Stimulated activated CD4-positive, alpha-beta T cell treated with anti-CD3 and anti-CD28 coated beads, TNF-alpha, amount 100 ng/mL, for 1 hour (primary cell): ENCODE data around the gene PTCD3.

Experiments used
- DNase-seq, 3 donors: peaks; one replicate each; pipeline ENCODE4 v3.0.0-alpha.2; 2020; ENCODE audit warnings: low read depth in 3 of 3, low spot score in 1 of 3

The PTCD3 gene

DNA sequence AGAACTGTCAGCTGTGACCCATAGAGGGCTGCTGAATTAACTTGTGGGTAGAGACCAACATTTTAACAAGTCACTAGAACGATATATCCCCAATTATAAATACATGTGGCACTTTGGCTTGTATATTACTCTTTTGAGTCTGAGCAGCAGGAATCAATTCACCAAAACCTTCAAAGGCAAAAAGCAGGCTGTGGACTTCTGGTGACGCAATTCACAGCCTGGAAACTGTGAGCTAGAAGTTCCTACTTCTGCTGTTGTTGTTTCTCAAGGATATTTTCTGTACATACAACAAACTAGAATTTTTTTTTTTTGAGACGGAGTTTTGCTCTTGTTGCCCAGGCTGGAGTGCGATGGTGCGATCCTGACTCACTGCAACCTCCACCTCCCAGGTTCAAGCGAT, 37.3 kb downstream of the PTCD3 start:
- no peak for DNase-seq

DNA sequence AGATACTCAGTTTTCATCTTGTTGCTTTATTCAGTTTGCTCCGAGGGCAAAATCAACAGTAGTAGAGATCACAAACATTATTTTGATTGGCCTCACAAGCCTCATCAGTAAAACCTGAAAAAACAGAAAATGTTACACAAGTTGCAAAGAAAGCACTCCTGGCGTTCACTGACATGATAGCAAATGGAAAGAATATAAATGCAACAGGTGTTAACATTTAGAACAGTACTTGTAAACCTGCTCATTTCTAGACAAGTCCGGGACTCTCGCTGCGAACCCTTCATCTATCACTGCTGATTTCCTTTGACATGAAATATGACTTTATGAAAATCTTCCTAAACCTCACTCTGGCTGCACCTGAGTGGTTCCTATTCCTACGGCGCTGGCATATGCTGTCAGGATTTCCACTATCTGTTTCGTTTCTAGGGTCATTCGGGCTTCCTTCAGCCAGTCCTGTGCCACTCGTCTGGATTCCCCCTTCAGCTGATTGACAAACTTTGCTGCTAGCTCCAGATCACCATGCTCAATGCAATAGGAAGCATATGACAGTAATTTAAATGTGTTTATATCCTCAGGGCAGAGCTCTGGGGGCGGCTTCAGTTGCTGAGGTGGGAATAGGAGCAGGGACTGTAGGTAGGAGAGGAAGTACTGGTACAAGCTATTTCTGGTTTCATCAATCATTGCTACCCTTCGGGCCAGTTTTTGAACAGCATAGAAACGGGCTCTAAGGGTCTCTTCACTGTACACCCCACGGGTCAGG, 38.1 kb downstream of the PTCD3 start:
- DNase-seq: no peak

DNA sequence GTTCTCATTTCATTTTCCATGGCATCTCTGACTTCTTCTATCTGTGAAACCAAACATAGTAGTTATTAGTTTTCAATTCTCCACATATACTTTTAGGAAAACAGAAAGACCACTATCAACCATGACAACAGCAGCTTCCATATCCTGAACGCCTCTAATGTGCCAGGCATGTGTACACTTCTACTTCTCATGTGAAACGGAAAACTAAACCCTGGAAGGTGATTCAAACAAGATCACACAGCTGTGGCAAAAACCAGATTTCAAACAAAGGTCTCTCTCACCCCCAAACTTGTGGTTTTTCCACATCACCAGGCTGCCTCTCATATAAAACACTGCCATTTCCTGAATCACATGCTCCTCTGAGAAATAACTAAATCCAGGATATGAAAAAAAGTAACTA, 41.8 kb downstream of the PTCD3 start:
- DNase-seq: no peak

DNA sequence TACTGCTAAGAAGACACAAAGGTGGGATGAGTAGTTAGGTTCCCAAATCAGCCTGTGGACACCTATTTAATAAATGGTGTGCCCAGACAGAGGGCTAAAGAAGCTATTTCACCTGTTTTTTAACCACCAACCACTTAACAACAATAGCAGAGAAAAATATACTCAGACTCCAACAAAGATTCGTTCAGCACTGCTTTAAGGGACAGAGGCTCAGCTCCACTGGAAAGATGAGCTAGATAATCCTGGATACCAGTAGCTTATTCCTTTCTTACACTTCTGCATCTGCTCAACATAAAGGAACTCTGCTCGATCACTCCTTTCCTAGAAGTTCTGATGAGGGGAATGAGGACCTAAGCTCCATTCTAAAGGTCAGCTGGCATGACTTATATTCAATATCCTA, 44.5 kb downstream of the PTCD3 start:
- DNase-seq: no peak

DNA sequence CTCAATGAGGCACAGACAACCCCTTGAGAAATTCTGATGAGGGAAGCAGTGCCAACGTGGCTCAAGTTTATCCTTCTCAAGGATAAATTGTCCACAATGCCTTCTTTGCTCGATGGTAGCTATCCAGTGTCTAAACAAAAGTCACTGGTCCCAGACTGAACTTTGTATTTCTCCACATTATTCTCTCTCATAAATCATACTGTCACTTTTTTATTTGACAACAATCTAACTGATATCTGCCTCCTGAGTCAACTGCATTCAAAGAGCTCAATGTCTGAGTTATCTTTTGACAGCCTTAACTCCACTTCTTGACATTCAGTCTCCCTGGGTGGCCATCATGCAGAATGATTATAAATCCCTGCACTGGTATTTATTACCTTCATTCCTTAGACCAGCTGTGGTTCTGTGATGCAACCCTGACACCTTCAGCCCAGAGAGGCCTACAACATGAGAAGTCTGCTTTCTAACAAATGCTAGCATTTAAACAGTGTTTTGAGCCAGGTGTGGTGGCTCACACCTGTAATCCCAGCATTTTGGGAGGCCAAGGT, 51.0 kb downstream of the PTCD3 start:
- no peak for DNase-seq

DNA sequence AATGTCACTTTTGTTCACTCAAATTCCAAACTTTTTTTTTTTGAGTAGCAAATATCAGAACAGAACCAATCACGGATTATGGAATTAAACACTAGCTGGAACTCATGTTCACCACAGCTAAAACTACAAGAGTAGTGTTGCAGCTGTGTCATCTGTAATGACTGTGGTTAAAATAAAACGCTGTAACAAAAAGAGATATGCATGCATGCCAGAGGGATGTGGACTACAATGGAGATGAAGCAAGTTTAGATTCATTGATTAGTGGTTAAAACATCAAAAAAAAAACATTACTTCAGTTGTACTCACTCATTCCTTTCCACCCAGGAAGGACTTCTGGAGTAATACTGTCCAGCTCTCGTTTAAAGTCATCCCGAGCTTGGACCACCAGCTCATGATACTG, 52.3 kb downstream of the PTCD3 start:
- DNase-seq: no peak

DNA sequence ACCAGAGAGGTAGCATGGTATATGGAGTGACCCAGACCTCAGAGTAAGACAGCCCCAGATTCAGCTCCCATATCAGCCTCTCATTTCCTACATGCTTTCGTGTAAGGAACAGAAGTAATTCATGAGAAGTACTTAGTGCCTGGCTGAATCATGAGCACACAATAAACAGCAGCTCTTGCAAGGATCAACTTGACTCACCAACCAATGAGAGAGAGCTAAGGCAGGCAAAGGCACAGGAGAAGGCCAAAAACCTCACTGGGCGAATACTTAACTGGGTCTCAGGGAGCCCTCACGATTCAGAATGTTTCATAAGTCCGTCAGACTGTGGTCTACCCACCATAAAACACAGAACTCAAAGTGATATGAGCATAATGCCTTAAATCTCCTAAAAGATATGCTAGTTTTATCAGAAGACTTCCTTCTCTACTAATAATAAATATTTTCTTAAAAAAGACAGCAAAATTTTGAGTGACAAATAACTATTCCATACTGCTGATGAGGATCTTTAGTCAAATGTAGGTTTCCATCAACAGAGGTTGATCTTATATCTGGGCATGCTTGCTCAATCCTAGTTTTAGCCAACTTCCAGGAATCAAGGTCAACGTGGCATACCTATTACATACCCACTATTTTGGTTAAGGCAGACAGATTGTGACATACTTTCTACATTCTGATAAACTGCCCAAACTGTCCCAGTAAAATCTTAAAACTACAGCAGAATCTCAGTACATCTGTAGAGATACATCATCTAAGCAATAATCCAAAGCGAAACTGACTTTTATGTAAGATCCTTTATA, 54.3 kb downstream of the PTCD3 start:
- no peak for DNase-seq

DNA sequence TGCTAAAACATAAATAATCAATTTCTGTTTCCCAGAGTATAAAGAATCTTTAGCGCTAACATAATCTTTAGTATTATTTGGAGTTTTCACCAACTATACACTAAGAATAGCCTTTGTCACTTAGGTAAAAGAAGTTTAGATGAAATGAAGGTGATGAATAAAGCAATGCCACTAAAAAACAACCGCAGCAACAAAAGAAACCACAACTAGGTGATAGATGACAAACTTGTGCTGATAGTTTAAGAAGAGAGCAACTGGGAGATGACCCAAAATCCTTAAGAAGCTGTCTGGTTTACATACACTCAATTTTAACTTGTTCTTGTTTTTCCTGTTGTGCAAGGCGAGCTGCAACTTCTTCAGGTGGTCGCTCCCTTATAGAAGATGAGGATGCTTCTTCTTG, 64.4 kb downstream of the PTCD3 start:
- no peak for DNase-seq

DNA sequence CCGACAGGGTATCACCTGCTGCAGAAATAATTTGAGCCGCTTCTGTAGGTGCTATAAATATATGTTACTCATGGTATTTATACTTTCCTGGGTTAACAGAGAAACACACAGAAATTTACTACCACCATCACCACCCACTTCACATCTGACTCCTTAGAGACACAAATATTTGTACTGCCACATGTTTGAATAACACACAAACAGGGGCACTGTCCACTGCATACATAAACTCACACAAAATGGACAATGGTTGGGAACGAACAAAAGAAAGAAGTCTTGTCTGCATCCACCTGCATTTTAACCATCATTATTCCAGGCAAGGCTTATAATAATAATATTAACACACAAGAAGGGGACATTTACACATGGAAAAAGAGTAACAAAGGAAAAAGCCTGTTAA, 65.3 kb downstream of the PTCD3 start:
- DNase-seq: no peak

DNA sequence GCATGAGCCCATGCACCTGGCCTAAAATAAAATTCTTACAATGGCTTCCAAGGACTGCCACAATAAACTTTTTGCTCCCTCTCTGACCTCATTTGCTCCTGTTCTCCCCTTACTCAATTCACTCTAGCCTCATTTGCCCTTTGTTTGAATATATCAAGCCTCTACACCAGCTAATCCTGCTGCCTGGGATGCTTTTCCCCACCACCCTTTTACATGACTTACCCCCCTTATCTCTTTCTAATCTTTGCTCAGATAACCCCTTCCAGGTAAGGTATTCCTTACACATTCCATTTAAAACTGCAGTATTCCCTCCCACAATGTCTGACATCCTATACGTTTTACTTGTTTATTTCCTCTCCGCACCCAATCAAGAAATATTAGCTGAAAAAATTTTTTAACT, 66.6 kb downstream of the PTCD3 start:
- DNase-seq: no peak

DNA sequence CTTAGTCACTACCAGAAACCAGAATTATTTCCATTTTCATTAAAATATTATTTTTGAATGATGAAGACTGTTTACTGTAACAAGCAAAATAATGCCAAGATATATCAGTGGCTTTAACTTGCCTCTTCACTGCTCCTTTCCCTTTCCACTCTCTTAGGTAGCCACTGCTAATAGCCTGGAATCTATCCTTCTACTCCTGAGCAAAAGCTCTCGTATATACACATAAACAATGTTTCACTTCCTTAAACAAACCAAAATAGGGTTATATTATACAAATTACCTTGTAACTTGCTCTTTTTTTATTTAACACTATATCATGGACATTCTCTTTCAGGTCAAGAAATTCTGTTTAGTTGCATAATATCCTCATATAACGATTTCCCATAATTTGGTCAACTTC, 68.4 kb downstream of the PTCD3 start:
- no peak for DNase-seq

DNA sequence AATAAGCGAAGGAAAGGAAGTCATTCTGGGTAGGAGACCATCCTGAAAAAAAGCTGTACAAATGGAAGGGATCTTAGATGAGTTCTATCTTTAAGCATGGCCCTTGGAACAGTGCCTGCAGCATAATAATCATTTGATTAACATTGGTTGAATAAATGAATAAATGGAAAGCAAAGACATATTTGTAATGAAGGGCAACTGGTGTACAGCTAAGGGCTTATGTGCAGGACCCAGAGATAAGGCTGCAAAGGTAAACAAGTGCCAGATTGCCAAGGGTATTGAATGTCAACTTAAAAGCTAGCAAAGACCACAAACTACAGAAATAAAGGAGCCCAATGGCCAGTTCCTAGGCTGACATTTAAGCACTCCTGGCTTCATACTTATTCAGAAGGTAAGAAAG, 69.8 kb downstream of the PTCD3 start:
- no peak for DNase-seq

DNA sequence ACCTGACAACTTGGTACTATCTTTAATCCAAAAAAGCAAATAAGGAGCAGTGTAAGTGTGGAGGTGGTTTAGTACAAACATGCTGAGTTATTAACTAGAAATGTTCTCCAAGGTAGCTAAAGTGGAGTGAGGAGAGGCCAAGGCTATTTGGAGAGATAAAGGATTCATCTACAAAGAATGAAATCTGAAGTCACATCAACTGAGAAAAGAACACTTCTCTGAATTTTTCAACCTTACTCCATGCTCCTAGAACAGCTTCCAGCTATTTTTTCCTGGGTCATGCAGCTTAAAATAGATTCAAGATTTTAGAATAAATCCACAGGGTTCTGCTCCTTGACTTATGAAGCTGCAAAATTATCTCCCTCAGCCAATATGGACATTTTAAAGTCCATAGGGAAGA, 70.6 kb downstream of the PTCD3 start:
- DNase-seq: no peak

DNA sequence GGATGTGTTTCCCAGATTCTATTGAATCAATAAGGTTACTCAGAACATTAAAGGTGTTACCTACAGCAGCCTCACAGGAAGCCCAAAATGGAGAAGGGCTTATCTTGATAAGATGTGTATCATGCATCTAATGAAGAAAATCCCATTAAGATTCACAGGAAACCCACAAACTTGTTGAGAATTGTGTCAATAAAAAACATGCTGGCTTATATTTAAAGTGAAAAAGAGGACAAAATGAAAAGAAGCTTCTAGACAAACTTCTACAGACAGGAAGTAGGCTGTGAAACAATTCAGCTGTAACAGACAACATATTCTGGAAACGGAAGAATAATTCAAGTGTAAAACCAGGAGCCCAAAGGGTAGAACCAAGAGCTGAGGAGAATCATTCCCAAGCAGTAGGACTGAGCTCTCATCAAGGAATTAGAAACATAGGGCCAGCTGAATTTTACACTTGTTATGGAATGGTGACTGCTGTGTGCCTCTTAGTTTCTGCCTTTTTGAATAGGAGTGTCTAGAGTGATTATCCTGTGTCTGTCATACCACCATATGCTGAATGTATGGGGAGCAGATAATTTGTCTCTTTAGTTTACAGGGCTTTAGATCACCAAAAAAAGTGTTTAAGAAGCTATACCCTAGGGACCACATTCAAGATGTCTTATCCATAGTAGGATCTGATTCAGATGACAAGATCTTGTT, 79.6 kb downstream of the PTCD3 start:
- no peak for DNase-seq

DNA sequence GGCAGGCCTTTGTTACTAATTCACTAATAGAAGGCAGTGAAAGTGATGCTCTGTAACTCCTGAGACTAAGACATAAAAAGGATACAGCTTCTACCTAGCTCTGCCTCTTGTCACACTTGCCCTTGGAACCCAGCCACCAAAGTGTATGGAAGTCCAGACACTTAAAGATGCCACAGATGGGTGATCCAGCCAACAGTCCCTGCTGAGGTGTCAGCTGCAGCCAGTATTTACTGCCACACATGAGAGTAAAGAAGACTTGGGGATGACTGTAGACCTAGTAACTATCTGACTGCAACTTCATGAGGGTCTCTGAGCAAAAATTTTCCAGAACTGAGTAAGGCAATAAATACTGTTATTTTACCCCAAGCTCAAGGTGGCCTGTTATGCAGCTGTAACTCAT, 80.4 kb downstream of the PTCD3 start:
- DNase-seq: no peak

DNA sequence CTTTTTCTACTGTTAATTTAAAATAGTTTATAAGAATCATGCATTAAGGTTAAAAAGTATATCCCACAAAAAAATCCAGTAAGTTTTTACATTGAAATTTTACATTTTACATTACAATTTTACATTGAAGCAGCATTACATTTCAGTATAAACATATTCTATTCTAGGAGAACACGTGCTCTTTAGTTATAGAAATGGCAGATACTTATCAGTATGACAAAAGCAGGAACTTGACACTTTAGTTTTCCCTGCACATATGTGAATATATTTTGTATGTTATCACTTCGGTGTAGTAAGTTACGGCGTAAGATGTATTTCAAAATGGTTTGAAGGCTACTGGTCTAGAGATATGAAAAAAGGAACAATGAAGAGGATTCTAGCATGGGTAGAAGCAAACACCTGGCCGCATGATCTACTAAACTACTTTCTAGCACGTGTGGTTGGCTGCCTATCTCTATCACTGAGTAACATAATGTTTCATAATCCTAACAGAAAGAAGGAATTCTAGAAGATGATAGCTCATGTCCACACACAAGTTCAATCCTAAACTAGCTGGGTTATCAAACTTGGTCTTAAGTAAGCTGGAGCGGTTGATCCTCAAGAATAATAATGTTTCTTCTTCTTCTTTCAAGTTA, 83.9 kb downstream of the PTCD3 start:
- no peak for DNase-seq
